Measurements from ENCODE around the gene PALLD.

DNA sequence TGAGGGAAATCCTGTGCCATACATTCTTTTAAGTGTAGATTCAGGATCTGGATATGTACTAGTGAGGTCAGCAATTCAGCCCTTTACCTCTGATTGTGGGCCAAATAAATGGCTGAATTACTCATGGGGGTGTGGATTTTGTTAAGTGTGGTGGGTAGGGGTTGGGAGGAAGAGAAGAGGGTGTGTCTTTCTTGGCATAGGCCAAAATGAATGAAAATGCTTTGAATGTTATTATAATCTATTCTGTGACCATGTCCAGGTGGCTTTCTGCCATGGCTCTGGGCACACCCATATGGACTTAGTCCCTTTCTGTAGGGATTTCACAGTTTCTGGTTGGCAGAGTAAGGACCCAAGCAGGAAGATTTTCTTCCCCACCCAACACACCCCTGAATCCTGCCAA is 268.9 kb downstream of the PALLD start:
- TF ChIP-seq ZNF646 (CRISPR knock-in tag; IDR thresholded peaks at IDR 0.05): no peak
- TF ChIP-seq IKZF4 (CRISPR knock-in tag; IDR thresholded peaks at IDR 0.05; ENCODE audit: borderline replicate concordance, low read depth, not compliant biosample characterization): no peak
- TF ChIP-seq CBX1 (IDR thresholded peaks at IDR 0.05; ENCODE audit: low read depth): no peak
- TF ChIP-seq RBFOX2 (IDR thresholded peaks at IDR 0.05; ENCODE audit: low read depth, low read length): no peak
- no peak for TF ChIP-seq HMGA1 (CRISPR knock-in tag; conservative IDR thresholded peaks at IDR 0.05)
- TF ChIP-seq ETV5 (CRISPR knock-in tag; IDR thresholded peaks at IDR 0.05; ENCODE audit: borderline replicate concordance): no peak
- no peak for TF ChIP-seq KDM1A (CRISPR knock-in tag; IDR thresholded peaks at IDR 0.05)
- TF ChIP-seq SIN3A (IDR thresholded peaks at IDR 0.05; ENCODE audit: borderline replicate concordance, low read depth, low read length): no peak
- TF ChIP-seq ZNF335 (CRISPR knock-in tag; IDR thresholded peaks at IDR 0.05): no peak
- no peak for TF ChIP-seq ZNF567 (CRISPR knock-in tag; IDR thresholded peaks at IDR 0.05; ENCODE audit: borderline replicate concordance)
